Adipose tissue (tissue), 3 donors: ENCODE measurements around the gene PPP1R13B. TPM values are rescaled to one million over a fixed set of nuclear protein-coding genes. Genes with fewer than 3 reads are reported as not detected.
"Not testable (repeated sequence)": the region's sequence is repeated elsewhere in the genome, so short reads cannot be mapped to it uniquely, and the experiment has no call there.

ENCODE experiments used
- H3K27ac ChIP-seq: one replicate; pipeline ENCODE4 v1.5.1; 2013; ENCODE audit warnings: low read depth, low read length
- WGBS, 3 donors: extraction: QIAGEN DNeasy Blood & Tissue Kit; methylation state at CpG; one replicate each; pipeline ENCODE4 v1.1.7; 2013; 5-methylcytosine and 5-hydroxymethylcytosine counted together
- polyA plus RNA-seq, 3 donors: library from polyadenylated mRNA; stranded (reverse); fragments of 200-250 nt; gene quantifications; one replicate each; pipeline ENCODE4 v1.2.3, GENCODE V29; 2013
- donor health status: healthy with polysubstance abuse.
- donor health status: Bipolar disorder and iron deficiency.
- donor health status: healthy.

PPP1R13B gene
- polyA plus RNA-seq, 3 donors, result 9.7 to 12.7 (median 12.6) TPM

GRCh38 chr14:103817595-103817994, 29.8 kb downstream of the PPP1R13B start:
- H3K27ac ChIP-seq, result no peak overlapping the region
- WGBS, 3 donors, result 88 to 97% (median 89%) methylated on average over 1 of the region's 1 CpG

- H3K27ac ChIP-seq, result no peak overlapping the region
- WGBS, 3 donors, result 39 to 80% (median 79%) methylated on average over 3 of the region's 3 CpGs
These were observed 30.4 kb downstream of the PPP1R13B start for GRCh38 chr14:103816991-103817390.

DNA sequence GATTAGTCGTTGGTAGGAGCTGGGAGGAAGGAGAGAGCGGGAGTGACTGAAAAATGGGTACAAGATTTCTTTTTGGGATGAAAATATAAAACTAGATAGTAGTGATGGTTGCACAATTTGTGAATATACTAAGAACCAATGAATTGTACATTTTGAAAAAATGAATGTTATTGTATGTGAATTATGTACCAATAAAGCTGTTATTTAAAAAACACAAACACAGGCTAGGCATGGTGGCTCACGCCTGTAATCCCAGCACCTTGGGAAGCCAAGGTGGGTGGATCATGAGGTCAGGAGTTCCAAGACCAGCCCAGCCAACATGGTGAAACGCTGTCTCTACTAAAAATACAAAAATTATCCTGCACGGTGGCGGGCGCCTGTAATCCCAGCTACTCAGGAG, 32.1 kb downstream of the PPP1R13B start:
- H3K27ac ChIP-seq, result no peak overlapping the region
- 69 to 91% (median 87%) methylated on average over 7 of the region's 7 CpGs for WGBS, 3 donors

DNA sequence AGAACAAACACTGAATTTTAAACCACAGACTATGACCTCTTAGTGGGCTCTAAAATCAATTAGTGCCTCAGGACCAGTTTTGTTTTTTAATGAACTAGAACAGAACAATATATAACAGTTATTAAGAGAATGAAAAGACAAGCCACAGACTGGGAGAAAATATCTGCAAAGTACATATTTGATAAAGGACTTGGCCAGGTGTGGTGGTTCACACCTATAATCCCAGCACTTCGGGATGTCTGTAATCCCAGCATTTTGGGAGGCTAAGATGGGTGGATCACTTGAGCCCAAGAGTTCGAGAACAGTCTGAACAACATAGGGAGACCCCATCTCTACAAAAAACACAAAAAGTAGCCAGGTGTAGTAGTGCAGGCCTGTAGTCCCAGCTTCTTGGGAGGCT, 36.2 kb downstream of the PPP1R13B start:
- no peak overlapping the region for H3K27ac ChIP-seq
- 46 to 95% (median 92%) methylated on average over 2 of the region's 2 CpGs for WGBS, 3 donors

DNA sequence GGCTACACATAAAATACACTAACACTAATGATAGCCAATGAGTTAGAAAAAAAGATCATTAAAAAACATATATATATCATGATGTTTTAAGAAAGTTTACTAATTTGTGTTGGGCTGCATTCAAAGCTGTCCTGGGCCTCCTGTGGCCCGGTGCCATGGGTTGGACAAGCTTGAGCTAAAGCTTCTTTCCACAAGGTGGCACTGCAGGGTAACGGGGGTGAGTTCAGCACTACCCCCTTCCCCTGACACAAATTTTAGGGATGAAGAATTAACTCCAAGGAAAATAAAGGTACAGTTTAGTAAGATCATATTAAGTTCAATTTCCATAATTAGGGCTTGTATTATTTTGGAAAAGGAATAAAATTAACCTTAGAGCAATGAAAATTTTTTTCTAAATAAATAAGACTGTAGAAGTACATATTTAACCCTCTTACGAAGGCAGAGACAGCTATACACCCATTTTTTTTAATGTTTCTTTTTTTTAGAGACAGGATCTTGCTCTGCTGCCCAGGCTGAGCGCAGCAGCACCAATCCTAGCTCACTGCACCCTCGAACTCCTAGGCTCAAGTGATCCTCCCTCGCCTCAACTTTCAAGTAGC, 38.9 kb downstream of the PPP1R13B start:
- H3K27ac ChIP-seq, result no peak overlapping the region
- WGBS, 3 donors, result 45 to 47% (median 46%) methylated on average over 6 of the region's 6 CpGs

DNA sequence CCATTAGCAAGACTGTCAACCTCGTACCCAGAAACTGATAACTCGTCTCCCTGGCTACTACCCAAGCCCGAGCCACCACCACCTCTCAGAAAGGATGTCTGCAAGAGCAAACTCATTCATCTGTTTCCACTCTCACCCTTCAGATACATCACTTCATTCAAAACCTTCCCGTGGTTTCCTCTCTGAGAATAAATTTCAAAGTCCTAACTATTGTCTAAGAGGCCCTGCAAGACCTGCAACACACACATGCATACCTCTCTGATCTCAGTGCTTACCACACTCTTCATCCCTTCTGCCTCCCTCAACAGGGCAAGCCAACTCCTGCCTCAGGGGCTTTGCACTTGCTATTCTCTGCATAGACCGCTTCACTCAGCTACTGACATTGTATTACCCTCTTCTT, 40.6 kb downstream of the PPP1R13B start:
- no peak overlapping the region for H3K27ac ChIP-seq
- 31 to 43% (median 35%) methylated on average over 5 of the region's 5 CpGs for WGBS, 3 donors

DNA sequence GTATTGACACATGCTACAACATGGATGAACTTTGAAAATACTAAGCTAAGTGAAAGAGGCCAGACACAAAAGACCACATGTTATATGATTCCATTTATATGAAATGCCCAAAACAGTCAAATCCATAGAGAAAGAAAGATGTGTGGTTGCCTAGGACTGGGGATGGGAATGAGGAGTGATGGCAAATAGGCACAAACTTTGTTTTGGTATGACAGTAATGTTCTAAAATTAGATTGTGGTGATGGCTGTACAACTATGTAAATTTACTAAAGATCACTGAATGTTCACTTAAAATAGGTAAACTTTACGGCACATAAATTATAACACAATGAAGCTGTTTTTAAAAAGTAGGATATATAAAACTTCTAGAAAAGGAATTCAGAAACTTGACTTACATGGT, 41.7 kb downstream of the PPP1R13B start:
- H3K27ac ChIP-seq, result no peak overlapping the region
- 60 to 93% (median 89%) methylated on average over 1 of the region's 1 CpG for WGBS, 3 donors

GRCh38 chr14:103803661-103804060, 43.7 kb downstream of the PPP1R13B start:
- no peak overlapping the region for H3K27ac ChIP-seq

DNA sequence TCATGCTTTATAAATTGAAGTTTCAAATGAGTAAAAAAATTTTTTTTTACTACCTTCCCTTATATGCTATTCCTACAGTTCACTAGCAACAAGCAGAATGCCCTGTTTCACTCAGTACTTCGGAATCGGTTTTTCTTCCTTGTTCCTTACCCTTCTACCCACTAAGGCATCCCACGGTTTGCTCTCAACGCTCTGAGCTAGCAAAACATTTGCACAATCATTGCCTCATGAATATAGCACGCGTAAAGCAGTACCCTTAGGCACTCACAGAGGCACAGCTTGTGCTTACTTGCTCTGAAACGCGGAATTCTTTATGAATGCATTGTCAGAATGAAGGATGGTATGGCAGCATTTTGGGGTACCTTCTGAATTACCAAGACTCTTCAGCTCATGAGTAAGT, 45.0 kb downstream of the PPP1R13B start:
- WGBS, 3 donors, result 76 to 83% (median 79%) methylated on average over 8 of the region's 8 CpGs
- no peak overlapping the region for H3K27ac ChIP-seq

DNA sequence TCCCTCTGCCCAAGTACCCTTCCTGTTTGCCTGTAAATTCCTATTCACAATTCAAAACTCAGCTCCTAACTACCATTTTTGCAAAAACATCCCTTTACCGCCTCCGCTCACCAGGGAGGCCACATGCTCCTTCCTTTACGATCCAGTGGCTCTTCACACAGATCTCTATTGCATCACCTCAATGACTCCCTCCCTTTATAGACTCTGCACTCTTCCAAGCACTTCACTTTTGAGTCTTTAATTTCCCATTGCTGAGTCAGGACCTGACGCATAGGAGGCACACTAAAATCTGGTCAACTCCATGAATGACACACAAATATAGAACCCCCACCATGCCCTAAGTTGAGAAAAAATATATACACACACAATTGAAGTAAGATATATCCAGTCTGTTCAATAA, 45.9 kb downstream of the PPP1R13B start:
- 41 to 84% (median 58%) methylated on average over 4 of the region's 4 CpGs for WGBS, 3 donors
- H3K27ac ChIP-seq, result no peak overlapping the region

DNA sequence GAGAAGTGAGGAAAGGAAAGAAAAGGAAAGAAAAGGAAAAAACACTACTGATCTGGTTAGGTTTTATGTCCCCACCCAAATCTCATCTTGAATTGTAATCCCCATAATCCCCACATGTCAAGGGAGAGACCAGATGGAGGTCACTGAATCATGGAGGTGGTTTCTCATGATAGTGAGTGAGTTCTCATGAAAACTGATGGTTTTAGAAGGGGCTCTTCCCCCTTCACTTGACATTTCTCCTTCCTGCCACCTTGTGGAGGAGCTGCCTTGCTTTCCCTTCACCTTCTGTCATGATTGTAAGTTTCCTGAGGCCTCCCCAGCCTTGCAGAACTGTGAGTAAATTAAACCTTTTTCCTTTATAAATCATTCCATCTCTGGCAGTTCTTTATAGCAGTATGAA, 54.2 kb downstream of the PPP1R13B start:
- not testable (repeated sequence) for H3K27ac ChIP-seq

DNA sequence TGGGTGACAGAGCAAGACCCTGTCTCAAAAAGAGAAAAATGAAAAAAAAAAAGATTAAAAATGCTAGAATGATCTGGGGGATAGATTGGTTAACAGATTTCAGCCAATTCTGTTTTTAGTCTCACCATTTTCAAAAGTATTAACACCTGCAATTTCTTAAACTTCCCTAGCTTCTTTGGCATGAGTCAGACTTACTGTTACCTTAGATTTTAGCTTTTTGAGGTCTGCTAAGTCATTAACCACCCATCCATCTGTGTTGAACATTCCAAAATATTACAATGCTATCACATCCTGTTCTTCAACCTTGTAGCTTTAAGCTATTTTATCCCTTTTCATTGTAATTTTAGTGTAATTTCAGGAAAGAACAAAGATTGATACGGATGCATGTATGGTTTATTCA, 59.3 kb downstream of the PPP1R13B start:
- WGBS, 3 donors, result 74 to 93% (median 78%) methylated on average over 1 of the region's 1 CpG
- no peak overlapping the region for H3K27ac ChIP-seq

DNA sequence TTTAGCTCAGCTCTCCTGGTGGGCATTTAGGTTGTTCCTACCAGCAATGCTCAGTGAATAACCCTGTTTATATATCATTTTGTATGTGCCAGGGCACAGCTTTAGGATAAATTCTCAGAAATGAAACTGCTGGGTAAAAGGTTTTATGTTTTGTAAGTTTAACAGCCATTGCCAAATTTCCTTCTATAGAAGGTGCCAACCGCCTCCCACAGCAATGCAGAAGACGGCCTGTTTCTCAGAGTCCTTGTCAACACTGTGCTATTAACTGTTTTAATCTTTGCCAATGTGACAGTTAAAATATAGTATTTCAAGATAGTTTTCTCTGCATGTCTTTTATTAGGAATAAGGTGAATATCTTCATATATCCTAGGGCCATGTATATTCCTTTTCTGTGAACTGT, 65.0 kb downstream of the PPP1R13B start:
- WGBS, 3 donors, result 30 to 69% (median 44%) methylated on average over 2 of the region's 2 CpGs
- no peak overlapping the region for H3K27ac ChIP-seq

DNA sequence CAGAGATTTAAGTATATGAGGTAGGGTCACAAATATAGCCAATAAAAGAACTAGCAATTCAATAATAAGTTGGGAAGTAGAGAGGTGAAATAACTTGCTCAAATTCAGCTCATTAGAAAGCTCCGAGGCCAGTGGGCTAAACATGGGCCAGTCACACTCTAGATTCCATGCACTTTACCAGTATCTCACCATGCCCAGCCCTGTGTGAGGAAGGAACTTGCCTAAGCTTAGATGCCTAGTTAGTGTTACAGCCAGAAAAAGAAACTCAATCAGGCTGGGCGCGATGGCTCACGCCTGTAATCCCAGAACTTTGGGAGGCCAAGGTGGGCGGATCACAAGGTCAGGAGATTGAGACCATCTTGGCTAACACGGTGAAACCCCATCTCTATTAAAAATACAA, 71.1 kb downstream of the PPP1R13B start:
- not testable (repeated sequence) for H3K27ac ChIP-seq
- 89 to 97% (median 94%) methylated on average over 6 of the region's 6 CpGs for WGBS, 3 donors

- H3K27ac ChIP-seq, result no peak overlapping the region
- WGBS, 3 donors, result 91 to 95% (median 94%) methylated on average over 7 of the region's 7 CpGs
These were observed 71.9 kb downstream of the PPP1R13B start for GRCh38 chr14:103775506-103775905.

DNA sequence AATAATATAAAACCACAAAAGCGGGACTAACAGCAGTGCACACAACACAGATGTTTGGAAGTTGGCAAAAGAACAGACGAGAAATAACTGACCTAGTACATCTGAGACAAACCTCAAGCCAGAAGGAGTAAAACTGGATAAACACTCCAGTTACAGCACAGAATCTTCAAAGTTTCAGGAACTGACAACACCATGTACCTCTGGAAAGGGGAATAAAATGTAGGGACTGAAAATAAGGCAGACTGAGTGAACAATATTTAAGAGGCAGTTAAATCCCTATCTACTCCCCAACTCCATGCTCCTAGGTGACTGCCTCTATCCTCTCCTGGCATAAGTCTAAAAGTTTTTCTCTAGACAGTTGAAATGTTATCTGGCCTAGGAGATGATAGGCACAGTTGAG, 73.9 kb downstream of the PPP1R13B start:
- H3K27ac ChIP-seq, result no peak overlapping the region
- WGBS, 3 donors, result 68 to 84% (median 80%) methylated on average over 2 of the region's 2 CpGs

- no peak overlapping the region for H3K27ac ChIP-seq
- 38 to 86% (median 86%) methylated on average over 1 of the region's 1 CpG for WGBS, 3 donors
These were observed 75.2 kb downstream of the PPP1R13B start for GRCh38 chr14:103772078-103772712.

DNA sequence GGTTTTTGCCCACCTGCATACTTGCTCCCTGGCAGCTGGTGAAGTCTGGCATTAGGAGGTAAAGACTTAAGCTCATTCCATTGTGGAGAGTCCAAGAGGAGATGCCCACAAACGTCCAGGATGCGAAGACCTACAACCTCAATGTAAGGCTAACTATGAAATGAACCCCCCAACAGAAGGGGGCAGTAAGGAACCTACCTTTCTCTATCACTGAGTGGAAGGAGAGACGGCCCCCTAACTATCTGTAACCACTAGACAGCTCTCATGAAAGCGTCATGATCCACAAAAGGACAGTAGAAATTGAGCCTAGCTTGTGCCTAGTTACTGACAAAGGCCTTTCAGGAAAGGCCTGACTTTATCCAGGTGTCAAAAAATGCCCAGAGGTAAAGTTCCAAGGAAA, 76.5 kb downstream of the PPP1R13B start:
- no peak overlapping the region for H3K27ac ChIP-seq
- WGBS, 3 donors, result 80 to 84% (median 81%) methylated on average over 4 of the region's 4 CpGs

- no peak overlapping the region for H3K27ac ChIP-seq
- 92 to 94% (median 93%) methylated on average over 2 of the region's 2 CpGs for WGBS, 3 donors
These were observed 76.9 kb downstream of the PPP1R13B start for GRCh38 chr14:103770500-103770899.

- H3K27ac ChIP-seq, result no peak overlapping the region
- 69 to 84% (median 71%) methylated on average over 4 of the region's 4 CpGs for WGBS, 3 donors
These were observed 80.0 kb downstream of the PPP1R13B start for GRCh38 chr14:103767336-103767894.
